ENCODE results near the gene CTNNA2. TPM values are rescaled to one million over a fixed set of nuclear protein-coding genes. Genes with fewer than 3 reads are reported as not detected.
"Not testable (repeated sequence)": the region's sequence is repeated elsewhere in the genome, so short reads cannot be mapped to it uniquely, and the experiment has no call there.

CTNNA2 gene
- total RNA-seq, 1 donor from 2014 or later, result not detected

DNA sequence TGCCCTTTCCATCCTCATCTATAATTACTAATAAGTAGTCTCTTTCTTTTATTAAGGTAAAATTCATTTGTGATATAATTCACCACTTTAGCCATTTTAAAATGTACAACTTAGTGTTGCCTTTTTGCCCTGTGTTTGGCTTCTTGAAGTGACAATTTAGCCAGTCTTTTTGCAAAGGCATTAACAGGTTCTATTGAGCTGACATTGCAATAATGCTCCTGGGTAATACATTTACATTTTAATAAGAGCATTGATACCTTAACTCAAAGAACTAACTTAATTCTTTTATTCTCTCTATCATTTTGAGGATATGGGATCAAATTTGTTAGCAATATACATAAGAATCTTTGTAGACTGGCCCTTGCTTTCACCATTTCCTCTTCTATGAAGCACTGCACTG lies 549.4 kb downstream of the CTNNA2 start:
- H3K4me1 Mint-ChIP-seq, result no peaks in the 10 kb centered on the region
- no peaks in the 10 kb centered on the region for H3K27me3 Mint-ChIP-seq
- no peak for DNase-seq
- no peaks in the 10 kb centered on the region for H3K36me3 Mint-ChIP-seq (ENCODE audit: low read depth)
- no peak overlapping the region for H3K27ac Mint-ChIP-seq
- no peaks in the 10 kb centered on the region for H3K9me3 Mint-ChIP-seq
- H3K4me3 Mint-ChIP-seq, result no peak overlapping the region
- intact Hi-C loops (cut with micrococcal nuclease), result no loop called here

DNA sequence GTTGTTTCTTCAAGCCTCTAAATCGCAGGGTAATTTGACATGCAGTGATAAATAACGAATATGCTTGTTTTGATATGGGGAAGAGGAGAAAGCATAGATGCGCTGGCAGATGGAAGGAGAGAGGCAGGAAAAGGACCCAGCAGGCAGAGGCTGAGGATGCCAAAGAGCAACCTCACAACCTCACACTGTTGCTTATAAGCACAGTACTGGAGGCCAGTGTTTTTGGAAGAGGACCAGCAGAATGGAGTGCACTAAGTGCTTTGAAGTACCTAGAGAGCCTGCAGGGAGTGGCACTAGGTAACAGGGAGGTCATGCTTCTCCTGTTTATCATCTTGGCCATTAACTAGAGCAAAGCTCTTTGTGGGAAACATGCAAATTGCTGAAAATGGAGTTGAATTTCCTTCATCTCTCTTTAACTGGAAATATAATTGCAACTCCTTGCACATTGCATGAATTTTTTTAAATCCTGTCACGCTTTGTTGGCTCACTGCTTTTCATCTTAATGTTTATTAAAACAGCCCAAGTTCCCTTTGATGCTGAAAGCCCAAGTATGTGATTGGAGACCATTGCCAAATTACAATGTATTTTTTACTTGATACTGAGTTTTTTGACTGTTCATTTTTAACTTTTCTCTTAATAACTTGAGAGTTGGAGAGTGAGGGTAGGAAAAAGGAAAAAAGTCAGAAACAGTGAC lies 555.3 kb downstream of the CTNNA2 start:
- no peak for DNase-seq
- H3K27ac Mint-ChIP-seq, result no peak overlapping the region
- no peaks in the 10 kb centered on the region for H3K36me3 Mint-ChIP-seq (ENCODE audit: low read depth)
- H3K27me3 Mint-ChIP-seq, result no peaks in the 10 kb centered on the region
- no peaks in the 10 kb centered on the region for H3K9me3 Mint-ChIP-seq
- no peaks in the 10 kb centered on the region for H3K4me1 Mint-ChIP-seq
- H3K4me3 Mint-ChIP-seq, result no peak overlapping the region
- intact Hi-C loops (cut with micrococcal nuclease), result no loop called here

DNA sequence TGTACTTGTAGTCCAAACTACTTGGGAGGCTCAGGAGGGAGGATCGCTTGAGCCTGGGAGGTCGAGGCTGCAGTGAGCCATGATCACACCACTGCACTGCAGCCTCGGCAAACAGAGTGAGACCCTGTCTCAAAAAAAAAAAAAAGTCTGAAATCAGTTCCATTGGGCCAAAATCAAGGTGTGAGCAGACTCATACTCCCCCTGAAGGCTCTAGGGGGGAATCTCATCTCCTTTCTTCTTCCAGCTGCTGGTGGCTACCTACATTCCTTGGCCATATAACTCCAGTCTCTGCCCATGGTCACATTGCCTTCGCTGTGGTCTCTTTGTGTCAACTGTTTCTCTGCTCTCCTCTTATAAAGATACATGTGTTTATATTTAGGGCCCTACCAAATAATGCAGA lies 557.7 kb downstream of the CTNNA2 start:
- H3K9me3 Mint-ChIP-seq, result no peaks in the 10 kb centered on the region
- H3K36me3 Mint-ChIP-seq (ENCODE audit: low read depth), result no peaks in the 10 kb centered on the region
- intact Hi-C loops (cut with micrococcal nuclease), result no loop called here
- DNase-seq, result no peak
- H3K4me3 Mint-ChIP-seq, result no peak overlapping the region
- no peaks in the 10 kb centered on the region for H3K27me3 Mint-ChIP-seq
- H3K27ac Mint-ChIP-seq, result no peak overlapping the region
- H3K4me1 Mint-ChIP-seq, result no peaks in the 10 kb centered on the region

DNA sequence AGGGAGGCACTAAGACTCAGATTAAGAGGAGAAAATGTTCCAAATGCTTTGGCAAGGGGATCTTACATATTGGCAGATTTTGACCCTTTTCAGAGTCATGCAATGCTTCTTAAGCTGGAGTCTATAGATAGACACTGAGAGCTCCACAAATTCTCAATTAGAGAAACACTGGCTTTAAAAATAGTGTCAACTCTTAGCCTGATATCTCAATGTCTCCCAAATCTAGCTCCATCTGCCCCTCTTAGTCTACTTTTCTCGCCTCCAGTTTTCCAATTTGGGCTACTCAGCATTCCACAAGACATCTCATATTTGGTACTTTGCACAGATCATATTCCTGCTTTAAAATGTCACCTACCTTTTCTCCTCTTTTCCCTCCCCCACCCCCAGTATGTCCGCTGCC lies 559.1 kb downstream of the CTNNA2 start:
- intact Hi-C loops (cut with micrococcal nuclease), result no loop called here
- Mint-ChIP-seq H3K36me3 (ENCODE audit: low read depth) (no peaks in the 10 kb centered on the region), H3K9me3 (no peaks in the 10 kb centered on the region), H3K27ac (no peak overlapping the region), H3K27me3 (no peaks in the 10 kb centered on the region), H3K4me3 (no peak overlapping the region), H3K4me1 (no peaks in the 10 kb centered on the region)
- no peak for DNase-seq

DNA sequence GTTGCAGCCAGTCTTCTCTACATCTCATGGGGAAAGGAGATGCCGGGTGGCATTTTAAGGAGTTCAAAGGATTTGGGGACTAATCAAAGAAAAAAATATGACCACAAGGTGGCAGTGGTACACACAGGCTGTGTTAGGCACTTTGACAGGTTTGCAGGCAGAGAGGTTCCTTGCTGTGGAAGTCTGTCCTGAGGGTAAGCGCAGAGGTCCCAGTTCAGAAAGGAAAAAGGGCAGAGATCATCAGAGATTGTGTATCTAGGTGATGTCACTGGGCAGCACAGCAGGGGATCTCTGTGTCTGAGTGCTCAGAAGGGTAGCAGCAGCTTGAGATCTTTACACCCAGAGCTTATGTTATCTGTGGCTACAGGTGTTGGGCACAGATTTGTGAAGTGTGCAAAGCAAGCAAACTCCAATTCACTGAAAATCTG lies 560.3 kb downstream of the CTNNA2 start:
- no peaks in the 10 kb centered on the region for H3K9me3 Mint-ChIP-seq
- intact Hi-C loops (cut with micrococcal nuclease), result no loop called here
- H3K36me3 Mint-ChIP-seq (ENCODE audit: low read depth), result no peaks in the 10 kb centered on the region
- DNase-seq, result peak; percentile 65
- H3K4me1 Mint-ChIP-seq, result no peaks in the 10 kb centered on the region
- no peak overlapping the region for H3K27ac Mint-ChIP-seq
- H3K27me3 Mint-ChIP-seq, result no peaks in the 10 kb centered on the region
- no peak overlapping the region for H3K4me3 Mint-ChIP-seq

DNA sequence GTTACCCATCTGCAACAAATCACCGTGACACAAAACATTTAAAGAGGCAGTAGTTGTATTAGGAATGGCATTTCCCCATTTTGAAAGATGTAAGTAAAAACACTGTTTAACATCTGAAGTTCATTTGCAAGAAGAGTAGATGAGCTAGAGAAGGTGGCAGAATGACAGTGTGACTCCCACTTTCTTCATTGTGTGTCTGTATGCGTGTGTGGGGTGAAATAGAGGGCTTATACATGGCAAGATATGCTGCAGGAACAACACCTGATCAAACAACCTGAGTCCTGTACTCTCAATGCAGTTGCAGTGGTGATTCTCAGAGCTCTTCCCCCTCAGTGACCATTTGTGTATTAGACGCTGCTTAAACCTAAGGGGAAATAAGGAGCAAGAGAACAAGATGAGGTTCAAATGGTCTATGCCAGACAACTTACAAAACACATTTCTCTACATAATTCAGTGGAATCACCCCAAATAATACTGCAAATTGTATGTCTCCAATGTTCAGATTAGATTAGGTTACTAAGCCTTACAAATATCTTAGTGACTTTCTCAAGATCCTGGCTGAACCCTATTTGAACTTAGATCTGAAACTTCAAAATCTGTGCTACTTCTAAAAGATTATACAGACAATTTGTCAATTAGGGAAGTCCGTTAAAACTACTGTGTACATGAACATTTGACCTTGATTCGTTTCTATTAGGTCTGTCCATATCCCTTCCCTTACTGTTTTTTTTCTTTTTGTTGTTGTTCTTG lies 561.6 kb downstream of the CTNNA2 start:
- no peaks in the 10 kb centered on the region for H3K36me3 Mint-ChIP-seq (ENCODE audit: low read depth)
- no peak for DNase-seq
- H3K4me3 Mint-ChIP-seq, result no peak overlapping the region
- H3K27ac Mint-ChIP-seq, result no peak overlapping the region
- no peaks in the 10 kb centered on the region for H3K4me1 Mint-ChIP-seq
- no peaks in the 10 kb centered on the region for H3K27me3 Mint-ChIP-seq
- intact Hi-C loops (cut with micrococcal nuclease), result no loop called here
- no peaks in the 10 kb centered on the region for H3K9me3 Mint-ChIP-seq

DNA sequence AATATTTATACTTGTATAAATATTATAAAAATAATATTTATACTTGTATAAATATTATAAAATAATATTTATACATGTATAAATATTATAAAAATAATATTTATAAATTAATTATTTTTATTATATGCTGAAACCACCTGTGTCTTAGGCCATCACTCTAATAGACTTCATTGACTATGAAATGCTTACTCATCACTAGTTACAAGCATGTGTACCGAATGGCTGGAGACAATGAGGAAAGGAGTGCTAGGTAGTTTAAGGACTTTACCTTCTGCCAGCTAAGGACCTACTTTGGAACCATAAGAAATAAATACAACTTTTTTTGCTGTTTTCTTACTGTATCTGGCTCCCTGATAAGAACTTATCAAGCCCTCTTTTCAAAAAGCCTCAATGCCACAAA lies 562.9 kb downstream of the CTNNA2 start:
- no peaks in the 10 kb centered on the region for H3K36me3 Mint-ChIP-seq (ENCODE audit: low read depth)
- no peaks in the 10 kb centered on the region for H3K9me3 Mint-ChIP-seq
- H3K27ac Mint-ChIP-seq, result no peak overlapping the region
- intact Hi-C loops (cut with micrococcal nuclease), result no loop called here
- no peaks in the 10 kb centered on the region for H3K27me3 Mint-ChIP-seq
- H3K4me1 Mint-ChIP-seq, result no peaks in the 10 kb centered on the region
- DNase-seq, result no peak
- no peak overlapping the region for H3K4me3 Mint-ChIP-seq

DNA sequence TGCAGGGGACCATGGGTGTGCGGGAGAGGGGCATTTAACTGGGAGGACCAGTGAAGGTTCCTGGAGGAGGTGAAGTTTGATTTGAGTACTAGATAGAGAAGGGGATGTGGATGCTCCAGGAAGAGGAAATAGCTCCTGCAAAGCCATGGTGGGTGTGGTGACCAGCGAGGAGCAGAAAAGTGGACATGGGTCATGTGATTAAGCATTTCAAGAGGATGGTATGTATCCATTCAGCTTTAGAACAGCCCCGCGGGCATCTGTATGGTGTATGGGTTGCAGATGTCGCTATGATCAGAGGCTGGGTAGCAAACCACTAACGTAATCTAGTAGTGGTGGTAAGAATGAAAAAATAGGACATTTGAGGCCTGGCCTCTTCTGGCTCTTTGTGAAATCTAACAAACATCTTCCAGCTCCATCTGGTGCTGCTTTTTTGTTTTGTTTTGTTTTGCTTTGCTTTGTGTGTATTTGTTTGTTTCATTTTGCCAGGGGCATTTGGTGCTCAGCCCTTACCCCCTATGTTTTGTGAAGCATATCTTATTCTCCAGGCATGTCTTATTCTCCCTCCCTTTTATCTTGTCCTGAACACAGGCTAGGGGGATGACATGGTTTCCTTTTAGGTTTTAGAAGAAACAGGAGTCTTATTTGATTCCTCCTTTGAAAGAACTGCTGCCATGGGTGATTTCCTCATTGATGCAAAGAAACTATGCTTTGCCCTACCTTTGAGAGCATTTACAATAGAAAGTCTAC lies 565.6 kb downstream of the CTNNA2 start:
- H3K27me3 Mint-ChIP-seq, result peaks cover 2% of the 10 kb centered on the region
- H3K27ac Mint-ChIP-seq, result no peak overlapping the region
- H3K4me3 Mint-ChIP-seq, result no peak overlapping the region
- no peaks in the 10 kb centered on the region for H3K9me3 Mint-ChIP-seq
- no peak for DNase-seq
- H3K4me1 Mint-ChIP-seq, result no peaks in the 10 kb centered on the region
- intact Hi-C loops (cut with micrococcal nuclease), result no loop called here
- no peaks in the 10 kb centered on the region for H3K36me3 Mint-ChIP-seq (ENCODE audit: low read depth)

DNA sequence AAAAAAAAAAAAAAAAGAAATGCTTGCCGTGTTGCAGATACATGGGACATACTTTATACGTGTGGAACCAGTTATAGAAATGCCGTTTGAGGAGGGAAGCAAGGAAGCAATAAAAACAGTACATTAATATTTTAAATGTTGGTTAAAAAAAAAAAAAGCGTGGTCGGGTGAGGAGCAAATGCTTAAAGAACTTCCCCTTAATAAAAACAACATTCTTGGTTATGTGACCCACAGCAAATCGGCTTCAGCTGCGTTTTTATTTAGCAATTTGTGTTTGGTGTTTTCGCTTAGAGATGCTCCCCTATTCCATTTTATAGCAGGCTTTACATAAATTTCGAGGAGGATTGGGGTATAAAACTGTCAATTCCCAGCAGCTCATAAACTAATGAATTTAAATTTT lies 568.1 kb downstream of the CTNNA2 start:
- H3K27ac Mint-ChIP-seq, result no peak overlapping the region
- H3K4me3 Mint-ChIP-seq, result no peak overlapping the region
- no peaks in the 10 kb centered on the region for H3K9me3 Mint-ChIP-seq
- intact Hi-C loops (cut with micrococcal nuclease), result no loop called here
- no peaks in the 10 kb centered on the region for H3K36me3 Mint-ChIP-seq (ENCODE audit: low read depth)
- peaks cover 2% of the 10 kb centered on the region for H3K27me3 Mint-ChIP-seq
- H3K4me1 Mint-ChIP-seq, result no peaks in the 10 kb centered on the region
- no peak for DNase-seq

DNA sequence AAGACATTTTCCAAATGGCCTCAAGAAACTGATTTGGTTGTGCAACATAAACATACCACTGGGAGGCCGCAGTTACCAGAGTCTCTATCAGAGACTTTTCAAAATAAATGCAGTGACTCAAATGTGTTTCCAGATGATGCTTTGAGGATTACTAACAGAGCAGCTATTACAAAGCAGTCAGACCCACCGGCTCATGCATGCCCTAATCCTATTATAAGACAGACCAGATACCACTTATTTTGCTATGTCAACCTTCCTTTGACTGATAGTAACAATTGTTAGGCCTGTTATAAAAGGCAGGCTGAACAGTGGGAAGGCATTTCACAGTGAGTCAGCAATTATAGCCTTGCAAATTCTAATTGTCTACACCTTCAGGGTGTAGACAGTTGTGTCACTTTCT lies 574.0 kb downstream of the CTNNA2 start:
- Mint-ChIP-seq H3K36me3 (ENCODE audit: low read depth) (no peaks in the 10 kb centered on the region), H3K4me1 (no peaks in the 10 kb centered on the region), H3K27ac (no peak overlapping the region), H3K9me3 (no peaks in the 10 kb centered on the region), H3K27me3 (no peaks in the 10 kb centered on the region), H3K4me3 (no peak overlapping the region)
- intact Hi-C loops (cut with micrococcal nuclease), result no loop called here
- DNase-seq, result no peak

DNA sequence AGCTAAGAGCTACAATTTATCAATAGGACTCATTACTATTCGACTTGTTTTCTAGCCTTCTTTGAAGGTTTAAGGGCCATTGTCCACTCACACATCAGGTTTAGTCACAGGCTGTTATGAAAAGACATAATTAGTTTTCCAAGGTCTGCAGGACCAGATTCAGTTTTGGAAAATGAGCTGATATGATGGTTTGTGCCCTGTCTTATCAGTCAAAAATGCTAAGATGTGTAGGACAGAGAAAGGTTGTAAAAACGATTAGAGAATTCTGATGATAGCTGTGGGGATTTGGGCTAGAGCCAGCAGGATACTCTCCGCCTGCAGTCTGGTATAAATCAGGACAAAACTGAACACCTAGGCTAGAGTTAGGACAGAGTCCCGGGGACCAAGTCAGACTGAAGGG lies 578.4 kb downstream of the CTNNA2 start:
- intact Hi-C loops (cut with micrococcal nuclease), result no loop called here
- no peak overlapping the region for H3K4me3 Mint-ChIP-seq
- no peaks in the 10 kb centered on the region for H3K4me1 Mint-ChIP-seq
- H3K27me3 Mint-ChIP-seq, result no peaks in the 10 kb centered on the region
- H3K36me3 Mint-ChIP-seq (ENCODE audit: low read depth), result no peaks in the 10 kb centered on the region
- H3K9me3 Mint-ChIP-seq, result no peaks in the 10 kb centered on the region
- no peak overlapping the region for H3K27ac Mint-ChIP-seq
- DNase-seq, result no peak

DNA sequence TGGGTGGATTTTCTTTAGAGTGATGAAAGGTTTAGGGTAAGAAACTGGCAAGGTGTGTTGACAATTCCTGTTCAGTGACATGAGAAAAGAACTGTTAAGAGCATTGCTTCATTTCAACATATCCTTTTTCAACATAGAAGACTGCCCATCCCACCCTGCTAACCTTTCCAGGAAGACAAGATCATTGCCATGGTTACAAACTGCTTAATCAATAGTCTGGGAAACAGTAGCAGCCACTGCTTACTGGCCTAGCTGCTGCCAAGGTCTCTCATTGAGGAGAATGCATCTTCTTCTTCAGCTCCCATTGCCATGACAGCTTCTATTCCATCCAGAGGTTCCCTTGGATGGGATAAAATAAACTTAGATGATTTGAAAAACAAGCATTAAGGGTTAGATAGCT lies 579.6 kb downstream of the CTNNA2 start:
- Mint-ChIP-seq H3K36me3 (ENCODE audit: low read depth) (no peaks in the 10 kb centered on the region), H3K27me3 (no peaks in the 10 kb centered on the region), H3K4me1 (no peaks in the 10 kb centered on the region), H3K4me3 (no peak overlapping the region), H3K27ac (no peak overlapping the region), H3K9me3 (peaks cover under 1% of the 10 kb centered on the region)
- intact Hi-C loops (cut with micrococcal nuclease), result no loop called here
- DNase-seq, result no peak

DNA sequence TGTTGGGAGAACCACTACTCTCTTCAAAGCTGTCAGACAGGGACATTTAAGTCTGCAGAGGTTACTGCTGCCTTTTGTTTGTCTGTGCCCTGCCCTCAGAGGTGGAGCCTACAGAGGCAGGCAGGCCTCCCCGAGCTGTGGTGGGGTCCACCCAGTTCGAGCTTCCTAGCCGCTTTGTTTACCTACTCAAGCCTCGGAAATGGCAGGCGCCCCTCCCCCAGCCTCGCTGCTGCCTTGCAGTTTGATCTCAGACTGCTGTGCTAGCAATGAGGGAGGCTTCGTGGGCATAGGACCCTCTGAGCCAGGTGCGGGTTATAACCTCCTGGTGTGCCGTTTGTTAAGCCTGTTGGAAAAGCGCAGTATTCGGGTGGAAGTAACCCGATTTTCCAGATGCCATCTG lies 585.7 kb downstream of the CTNNA2 start:
- H3K27me3 Mint-ChIP-seq; H3K4me3 Mint-ChIP-seq; H3K36me3 Mint-ChIP-seq (ENCODE audit: low read depth); intact Hi-C loops (cut with micrococcal nuclease); H3K9me3 Mint-ChIP-seq; H3K4me1 Mint-ChIP-seq; H3K27ac Mint-ChIP-seq; DNase-seq: not testable (repeated sequence)

DNA sequence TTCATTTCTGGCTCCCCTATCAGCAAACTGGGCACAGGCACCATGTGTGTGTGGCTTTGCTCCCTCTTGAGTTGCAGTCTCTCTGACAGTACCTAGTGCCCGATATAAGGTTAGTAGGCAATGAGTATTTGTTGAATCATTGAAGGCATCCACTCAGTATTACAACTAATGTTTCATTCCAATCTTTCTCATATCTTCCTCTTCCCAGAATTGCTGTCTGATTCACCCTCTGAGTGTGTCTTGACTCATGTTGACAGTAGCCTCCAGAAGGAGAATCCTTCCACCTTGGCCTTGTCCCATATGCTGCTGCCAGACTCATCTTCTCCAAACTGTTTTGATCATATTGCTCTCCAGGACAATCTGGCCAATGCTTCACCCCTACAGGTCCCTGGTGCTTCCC lies 589.2 kb downstream of the CTNNA2 start:
- no peaks in the 10 kb centered on the region for H3K27me3 Mint-ChIP-seq
- H3K4me3 Mint-ChIP-seq, result no peak overlapping the region
- H3K27ac Mint-ChIP-seq, result no peak overlapping the region
- no peak for DNase-seq
- intact Hi-C loops (cut with micrococcal nuclease), result no loop called here
- no peaks in the 10 kb centered on the region for H3K4me1 Mint-ChIP-seq
- no peaks in the 10 kb centered on the region for H3K36me3 Mint-ChIP-seq (ENCODE audit: low read depth)
- peaks cover 4% of the 10 kb centered on the region for H3K9me3 Mint-ChIP-seq

Measured in activated CD4-positive, alpha-beta T cell treated with anti-CD3 and anti-CD28 coated beads, Interleukin-2, amount 10 ng/mL, durations not matched to agents 24 days and 14 days (primary cell).